ENCODE results near the gene DHDH.
A peak's percentile ranks its signal among the peaks of the same experiment; 100 is the strongest.

Gene DHDH

GRCh38 chr19:48992581-48993174 lies 59.2 kb downstream of the DHDH start:
- DNase-seq, result no peak

- peak; percentile 99 for DNase-seq
These were observed 59.9 kb downstream of the DHDH start, which contains the start of the genes GYS1 and RUVBL2 for GRCh38 chr19:48993175-48994034. GYS1 (minus strand) TSS chr19:48993309; CDS start chr19:48993112, 197 bp downstream. RUVBL2 (plus strand) TSS chr19:48993887; CDS start chr19:48993912, 25 bp downstream.

GRCh38 chr19:48994035-48994386 lies 60.5 kb downstream of the DHDH start:
- DNase-seq, result no peak

Data from right kidney (tissue), 1 donor.